Right renal cortex interstitium (tissue), 3 donors: ENCODE measurements around the gene TRIM44. TPM values are rescaled to one million over a fixed set of nuclear protein-coding genes. Genes with fewer than 3 reads are reported as not detected.

ENCODE experiments used
- DNase-seq, 3 donors: peaks; one replicate each; pipeline ENCODE4 v3.0.0-alpha.2; 2013; ENCODE audit warnings: low read depth in 3 of 3, low spot score in 2 of 3
- polyA plus RNA-seq, 3 donors: library from polyadenylated mRNA; unstranded; fragments of 120-200 nt; gene quantifications; one replicate each; pipeline ENCODE4 v1.2.1, GENCODE V29; 2013; ENCODE audit not compliant: insufficient read length in 3 of 3

The TRIM44 gene
- polyA plus RNA-seq, 3 donors, result 98.6 to 107 (median 105) TPM

DNA sequence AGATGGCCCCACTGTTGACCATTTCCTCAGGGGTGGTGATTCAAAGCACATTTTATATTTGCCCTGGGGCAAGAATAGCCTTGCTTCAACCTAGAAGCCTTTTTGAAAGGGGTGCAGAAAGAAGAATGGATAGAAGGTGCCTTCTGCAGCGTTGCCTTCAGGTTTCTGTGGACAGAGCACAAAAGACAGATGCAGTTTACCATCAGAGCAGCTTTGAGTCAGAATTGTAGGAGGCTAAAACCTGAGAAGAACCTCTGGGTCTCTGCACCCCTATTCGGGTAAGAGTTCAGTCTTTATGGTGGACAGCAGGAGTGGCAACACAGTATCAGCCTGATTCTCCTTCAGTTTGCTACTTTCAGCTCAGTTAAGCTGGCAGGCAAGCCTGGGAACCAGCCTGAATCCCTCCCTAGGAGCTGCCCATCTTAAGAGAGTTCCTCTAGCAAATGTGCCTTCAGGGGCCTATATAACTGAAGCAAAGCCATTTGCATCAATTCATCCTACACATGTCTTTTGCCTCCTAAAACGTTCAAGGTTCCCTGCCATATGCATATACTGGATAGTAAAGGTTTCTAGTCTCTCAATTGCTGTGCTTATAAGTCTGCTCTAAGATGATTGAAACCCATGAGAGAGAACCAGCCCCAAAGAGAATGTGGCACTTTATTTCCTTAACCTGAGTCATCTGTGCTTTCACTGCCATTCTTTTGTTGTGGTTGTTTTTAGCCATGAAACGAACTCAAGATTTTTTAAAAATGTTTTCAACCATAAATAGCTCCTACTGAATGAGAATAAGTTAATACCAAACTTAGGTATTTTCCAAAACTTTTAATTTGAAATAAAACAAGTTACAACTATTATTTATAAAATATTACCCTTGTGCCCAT, 123.0 kb downstream of the TRIM44 start:
- DNase-seq, result no peak

DNA sequence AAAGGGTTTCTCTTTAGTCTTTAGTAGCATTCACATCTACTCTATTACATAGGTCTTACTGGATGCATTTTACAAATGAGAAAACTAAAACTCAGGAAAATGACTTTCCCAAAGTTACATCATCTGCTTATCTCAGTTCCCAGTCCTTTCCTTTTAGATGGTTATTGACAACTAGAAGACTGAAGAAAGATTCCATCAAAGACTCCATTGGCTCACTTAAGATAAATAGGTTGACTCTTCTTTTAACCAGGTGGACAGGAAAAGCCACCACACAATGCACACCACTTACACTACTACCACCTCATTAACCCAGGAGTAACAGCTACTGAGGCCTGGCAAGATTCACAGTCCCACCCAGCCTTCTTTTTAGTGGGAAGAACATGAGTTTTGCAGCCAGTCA, 123.6 kb downstream of the TRIM44 start:
- no peak for DNase-seq

- DNase-seq, result no peak
Measured at GRCh38 chr11:35787013-35787504, 124.5 kb downstream of the TRIM44 start.

DNA sequence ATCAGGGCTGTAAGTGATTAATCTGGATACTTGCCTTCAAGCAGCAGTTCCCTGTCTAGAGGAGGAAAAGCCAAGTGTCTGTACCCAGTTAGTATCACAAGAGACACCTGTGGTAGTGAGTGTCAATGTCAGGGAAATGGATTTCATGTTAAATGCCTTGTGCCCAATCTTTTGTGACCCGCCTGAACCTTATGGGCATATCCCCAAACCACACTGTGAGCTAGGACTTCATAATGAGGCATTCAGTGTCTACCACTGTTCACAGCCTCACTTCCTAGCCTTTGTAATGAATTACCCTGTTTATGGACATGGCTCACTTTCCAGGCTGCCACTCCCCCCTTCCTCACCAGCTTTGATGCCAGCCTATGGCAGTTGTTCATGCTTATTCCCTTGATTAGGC, 125.1 kb downstream of the TRIM44 start:
- DNase-seq, result no peak

DNA sequence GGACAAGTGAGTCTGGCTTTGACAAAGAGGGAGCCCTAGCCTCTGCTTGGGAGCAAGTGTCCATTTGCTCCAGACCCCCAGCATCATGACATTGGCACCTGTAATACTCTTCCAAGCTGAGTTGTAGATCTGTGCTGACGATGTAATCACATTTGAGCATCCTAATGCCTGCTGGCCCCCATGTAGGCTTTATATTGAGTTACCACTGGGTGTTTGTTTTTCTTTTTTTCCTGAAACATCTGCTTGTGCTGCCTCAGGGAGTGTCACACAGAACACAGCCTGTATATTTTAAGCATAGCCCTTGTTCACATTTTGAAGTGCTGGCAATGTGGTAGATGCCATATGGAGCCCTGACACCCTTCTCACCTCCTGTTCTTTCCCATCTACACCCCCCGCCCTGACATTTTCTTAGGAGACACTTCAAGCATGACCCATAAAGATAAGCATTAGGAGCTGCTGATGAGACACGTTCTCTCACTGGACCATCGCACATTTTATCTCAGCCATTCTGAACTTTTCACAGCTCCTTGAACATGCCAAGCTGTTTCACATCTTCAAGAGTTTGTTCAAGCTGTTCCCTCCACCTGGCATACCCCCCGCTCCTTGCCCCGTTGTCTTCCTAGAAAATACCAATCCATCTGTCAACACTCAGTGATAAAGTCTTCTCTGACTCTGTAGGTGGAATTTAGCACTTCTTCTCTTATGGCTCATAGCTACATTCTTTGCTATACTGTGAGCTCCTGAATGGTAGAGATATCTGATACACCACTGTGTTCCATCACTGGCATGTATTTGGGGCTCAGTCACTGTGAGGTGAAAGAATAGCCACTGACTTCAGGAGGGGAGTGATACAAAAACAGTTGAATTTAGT, 128.7 kb downstream of the TRIM44 start:
- no peak for DNase-seq

- no peak for DNase-seq
Measured at GRCh38 chr11:35792148-35792845, 129.7 kb downstream of the TRIM44 start.

GRCh38 chr11:35792846-35793192, 130.2 kb downstream of the TRIM44 start:
- no peak for DNase-seq

DNA sequence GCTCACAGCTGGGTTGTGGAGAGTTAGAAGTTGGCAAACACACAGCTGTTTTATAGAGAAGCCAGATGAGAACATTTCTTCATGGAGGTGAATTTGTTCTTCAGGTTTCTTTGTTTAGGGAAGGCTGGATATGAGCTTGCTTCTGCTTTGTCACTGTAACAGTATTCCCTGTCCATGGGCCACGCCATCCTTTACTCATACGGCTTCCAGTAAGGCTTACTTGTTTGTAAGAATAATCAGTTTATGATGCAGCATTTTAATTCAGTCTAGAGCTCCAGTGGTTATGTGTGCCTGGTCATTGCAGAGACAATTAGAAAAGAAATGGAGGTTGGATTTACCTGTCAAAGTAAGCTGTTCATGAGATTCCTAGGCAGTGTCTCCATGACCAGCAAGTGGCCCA, 131.8 kb downstream of the TRIM44 start:
- DNase-seq, result no peak

DNA sequence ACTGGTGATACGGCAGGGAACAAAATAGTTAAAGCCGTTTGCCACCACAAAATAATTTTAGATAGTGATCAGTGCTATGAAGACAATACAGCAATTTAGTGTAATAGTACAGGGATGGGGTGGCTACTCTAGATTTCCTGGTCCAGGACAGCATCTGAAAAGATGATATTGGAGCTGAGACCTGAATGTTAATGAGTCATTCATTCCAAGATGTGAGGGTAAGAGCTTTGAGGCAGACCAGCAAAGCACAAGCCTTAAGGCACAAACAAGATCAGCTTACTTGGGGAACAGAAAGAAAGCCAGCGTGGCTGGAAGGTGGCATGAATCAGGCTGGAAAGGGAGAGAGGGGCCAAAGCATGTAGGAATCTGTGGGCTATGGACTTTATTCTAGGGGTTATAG, 132.3 kb downstream of the TRIM44 start:
- DNase-seq, result no peak

DNA sequence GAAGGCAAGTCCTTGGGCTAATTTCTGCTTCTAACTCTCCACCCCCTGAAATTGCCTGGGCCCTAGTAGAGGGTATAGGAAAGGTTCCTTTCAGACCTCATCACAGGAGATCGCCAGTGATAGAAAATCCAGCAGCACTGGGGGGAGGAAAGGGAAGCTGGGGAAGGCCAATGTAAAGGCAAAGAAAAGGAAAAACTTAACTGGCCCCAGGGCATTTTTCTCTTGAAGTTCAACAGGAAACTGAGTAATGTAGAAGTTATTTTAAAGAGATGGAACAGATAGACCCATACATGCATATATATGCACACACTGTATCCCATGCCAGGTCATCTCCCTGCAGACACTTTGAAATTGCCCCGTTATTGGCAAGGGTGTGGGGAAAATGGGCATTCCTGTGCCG, 134.0 kb downstream of the TRIM44 start:
- DNase-seq, result no peak

GRCh38 chr11:35798423-35798822, 135.8 kb downstream of the TRIM44 start:
- DNase-seq, result no peak

DNA sequence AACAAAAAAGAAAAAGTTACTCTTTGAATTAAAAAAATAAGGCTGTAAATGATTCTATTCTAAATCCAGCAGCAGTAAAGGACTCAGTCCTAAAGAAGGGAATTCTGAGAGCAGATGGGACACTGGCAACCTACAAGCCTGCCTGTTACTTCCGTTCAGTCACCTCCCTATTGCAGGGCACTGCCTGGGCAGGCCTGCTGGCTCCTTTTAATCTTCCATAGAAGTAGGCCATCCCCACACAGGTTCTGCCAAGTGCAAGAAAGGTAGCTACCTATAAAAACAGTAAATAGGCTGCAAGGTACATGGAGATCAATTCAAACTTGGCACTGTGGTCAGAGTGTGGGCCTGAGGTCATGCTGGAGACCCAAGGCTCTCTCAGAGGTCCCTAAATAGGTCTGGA, 136.4 kb downstream of the TRIM44 start:
- no peak for DNase-seq

GRCh38 chr11:35799655-35800054, 137.1 kb downstream of the TRIM44 start:
- DNase-seq, result no peak

DNA sequence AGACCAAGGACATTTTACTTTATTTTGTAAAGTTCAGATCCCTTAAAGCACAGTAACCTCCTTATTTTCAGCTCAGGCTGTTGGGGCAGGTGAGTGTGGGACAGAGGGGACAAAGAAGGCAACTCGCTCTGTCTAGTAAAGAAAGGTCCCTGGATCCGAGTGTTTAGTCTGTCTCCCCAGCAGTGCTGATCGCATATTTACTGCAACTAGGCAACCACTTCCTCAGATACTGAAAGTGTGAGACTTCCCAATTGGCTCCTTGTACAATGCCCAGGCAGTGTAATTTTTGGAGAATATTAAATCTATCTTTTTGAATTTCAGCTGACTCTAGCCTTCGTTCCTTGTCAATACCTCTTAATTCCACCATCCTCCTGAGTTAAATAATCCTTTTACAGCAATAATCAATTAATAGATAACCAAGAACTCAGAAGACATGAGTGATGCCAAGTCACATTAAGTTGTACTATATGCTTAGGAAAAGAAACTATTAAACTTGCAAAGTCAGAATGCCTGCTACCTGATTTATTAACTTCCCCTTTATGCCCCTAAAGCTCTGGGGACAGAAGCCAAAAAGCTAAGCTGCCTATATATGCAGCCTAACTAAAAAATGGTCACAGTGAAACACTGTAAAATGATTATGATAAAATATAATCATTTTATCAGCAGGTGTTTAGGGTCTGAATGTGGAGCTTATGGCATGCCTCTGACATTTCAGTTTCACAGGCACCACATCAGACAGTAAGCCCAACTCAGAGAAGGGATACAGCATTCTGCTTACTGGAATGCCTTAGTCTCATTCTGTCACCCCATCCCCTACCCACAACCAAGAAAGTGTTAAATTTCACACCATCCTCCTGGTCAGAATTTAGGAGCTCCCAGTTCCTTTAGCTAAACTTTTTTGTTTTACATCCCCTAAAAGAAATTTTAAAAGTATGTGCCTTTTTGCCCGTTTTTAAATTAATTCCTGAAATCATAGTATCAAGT, 138.7 kb downstream of the TRIM44 start:
- DNase-seq, result no peak

GRCh38 chr11:35802221-35802620, 139.6 kb downstream of the TRIM44 start:
- no peak for DNase-seq

- DNase-seq, result no peak
Measured at GRCh38 chr11:35802672-35803071, 140.1 kb downstream of the TRIM44 start.

DNA sequence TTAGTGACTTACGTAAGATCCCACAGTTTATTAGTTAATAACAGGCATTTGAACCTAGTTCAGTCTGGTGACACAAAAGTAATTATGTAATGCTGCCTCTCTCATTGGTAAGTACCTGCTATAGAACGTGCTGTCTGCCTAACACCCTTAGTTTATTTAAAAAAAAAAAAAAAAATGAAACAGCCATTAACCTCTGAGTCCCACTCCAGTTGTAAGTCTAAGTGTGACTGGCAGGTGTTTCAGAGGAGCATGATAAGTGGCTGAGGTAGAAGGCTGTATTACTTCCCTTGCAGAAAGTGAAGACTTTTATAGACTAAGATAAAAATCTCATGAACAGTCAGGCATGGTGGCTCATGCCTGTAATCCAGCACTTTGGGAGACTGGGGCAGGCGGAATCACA, 140.5 kb downstream of the TRIM44 start:
- no peak for DNase-seq

GRCh38 chr11:35804451-35805040, 142.0 kb downstream of the TRIM44 start:
- no peak for DNase-seq

DNA sequence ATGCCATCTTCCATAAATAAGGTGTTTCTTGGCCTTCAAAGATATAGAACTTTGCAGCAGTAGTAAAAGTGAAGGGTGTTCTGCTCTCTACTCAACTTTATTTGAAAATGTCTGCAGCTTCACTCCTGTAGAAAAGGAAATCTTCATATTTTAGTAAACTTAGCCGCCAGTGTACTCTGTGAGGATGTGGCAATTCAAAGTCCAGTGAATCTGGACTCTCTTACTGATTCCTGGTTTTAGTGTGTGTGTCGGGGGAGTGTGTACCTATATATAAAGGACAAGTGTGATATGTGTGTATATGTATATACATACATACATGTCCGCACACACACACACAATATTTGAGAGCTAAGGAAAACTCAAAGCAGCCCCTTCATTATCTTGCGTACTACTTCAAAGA, 147.0 kb downstream of the TRIM44 start:
- no peak for DNase-seq
